Measurements from ENCODE around the gene PIP5KL1.
A peak's percentile ranks its signal among the peaks of the same experiment; 100 is the strongest.

The PIP5KL1 gene

DNA sequence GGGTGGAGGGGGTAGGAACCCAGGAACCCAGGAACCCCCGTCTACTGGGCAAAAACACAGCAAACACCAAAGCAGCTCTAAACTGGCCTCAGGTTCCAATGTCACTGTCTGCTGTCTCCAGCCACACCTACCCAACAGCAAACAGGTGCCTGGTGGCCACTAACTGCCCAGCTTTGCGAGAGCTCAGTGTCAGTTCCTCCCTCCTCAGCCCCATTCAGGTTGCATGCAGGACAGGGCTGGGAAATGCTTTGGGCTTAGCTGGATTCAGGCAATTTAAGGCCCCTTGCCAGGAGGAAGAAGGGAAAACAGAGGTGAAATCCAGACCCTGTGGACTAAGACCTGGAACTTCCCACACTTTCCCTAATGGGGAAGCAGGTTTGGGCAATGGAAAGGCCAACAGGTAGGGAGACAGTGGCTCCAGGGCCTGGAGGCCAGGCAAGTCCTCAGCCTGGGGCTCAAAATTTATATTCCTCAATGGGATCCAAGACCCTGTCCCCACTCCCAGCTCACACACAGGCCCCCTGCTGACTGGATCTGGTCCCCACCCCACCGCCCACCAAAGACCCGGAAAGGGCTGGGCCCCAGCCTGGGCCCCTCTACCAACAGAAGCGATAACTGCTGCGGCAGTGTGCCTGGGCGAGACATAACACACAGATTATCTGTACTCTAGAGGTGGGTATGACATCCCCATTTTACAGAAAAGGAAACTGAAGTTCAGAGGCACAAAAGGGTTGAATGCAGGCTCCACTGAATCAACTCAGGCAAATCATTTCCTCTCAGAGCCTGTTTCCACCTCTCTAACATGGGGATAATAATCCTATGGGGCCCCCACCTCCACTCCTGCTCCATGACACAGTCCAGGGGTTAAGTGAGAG is 46.7 kb upstream of the PIP5KL1 start:
- Histone ChIP-seq H3K4me3 (replicated peaks; ENCODE audit: low read depth, low read length) (peak overlapping the region; percentile 83), H3K27me3 (replicated peaks; ENCODE audit: control insufficient read depth, insufficient read depth, low read length) (no peaks in the 10 kb centered on the region), H3K36me3 (ENCODE audit: control insufficient read depth, insufficient read depth, low read length) (peaks cover 3% of the 10 kb centered on the region)
- TF ChIP-seq, protein P1, sequence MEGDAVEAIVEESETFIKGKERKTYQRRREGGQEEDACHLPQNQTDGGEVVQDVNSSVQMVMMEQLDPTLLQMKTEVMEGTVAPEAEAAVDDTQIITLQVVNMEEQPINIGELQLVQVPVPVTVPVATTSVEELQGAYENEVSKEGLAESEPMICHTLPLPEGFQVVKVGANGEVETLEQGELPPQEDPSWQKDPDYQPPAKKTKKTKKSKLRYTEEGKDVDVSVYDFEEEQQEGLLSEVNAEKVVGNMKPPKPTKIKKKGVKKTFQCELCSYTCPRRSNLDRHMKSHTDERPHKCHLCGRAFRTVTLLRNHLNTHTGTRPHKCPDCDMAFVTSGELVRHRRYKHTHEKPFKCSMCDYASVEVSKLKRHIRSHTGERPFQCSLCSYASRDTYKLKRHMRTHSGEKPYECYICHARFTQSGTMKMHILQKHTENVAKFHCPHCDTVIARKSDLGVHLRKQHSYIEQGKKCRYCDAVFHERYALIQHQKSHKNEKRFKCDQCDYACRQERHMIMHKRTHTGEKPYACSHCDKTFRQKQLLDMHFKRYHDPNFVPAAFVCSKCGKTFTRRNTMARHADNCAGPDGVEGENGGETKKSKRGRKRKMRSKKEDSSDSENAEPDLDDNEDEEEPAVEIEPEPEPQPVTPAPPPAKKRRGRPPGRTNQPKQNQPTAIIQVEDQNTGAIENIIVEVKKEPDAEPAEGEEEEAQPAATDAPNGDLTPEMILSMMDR (IDR thresholded peaks at IDR 0.05; ENCODE audit: insufficient read depth, low read length, poor library complexity, severe bottlenecking): peak; percentile 8
- no peak for DNase-seq (ENCODE audit: extremely low read depth, insufficient read length)

DNA sequence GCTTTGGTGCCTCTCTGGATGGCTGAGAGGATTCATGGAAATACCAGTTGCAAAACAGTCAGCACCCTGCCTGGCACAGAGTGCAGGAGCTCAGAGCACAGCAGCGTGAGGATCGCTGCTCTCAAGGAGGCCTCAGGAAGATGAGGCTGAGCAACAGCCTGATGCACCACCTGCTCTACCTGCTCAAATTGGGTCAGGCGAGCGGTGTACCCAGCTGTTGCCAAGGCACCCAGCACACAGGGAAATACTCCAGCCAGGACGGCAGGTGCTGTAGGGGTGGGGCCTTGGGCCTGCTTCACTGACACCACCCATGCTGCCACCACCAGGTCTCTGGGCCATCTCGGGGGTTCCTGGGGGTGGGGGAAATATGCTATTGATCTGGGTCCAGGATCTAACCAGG is 45.9 kb upstream of the PIP5KL1 start:
- no peak for DNase-seq (ENCODE audit: extremely low read depth, insufficient read length)
- Histone ChIP-seq H3K27me3 (replicated peaks; ENCODE audit: control insufficient read depth, insufficient read depth, low read length) (no peaks in the 10 kb centered on the region), H3K4me3 (replicated peaks; ENCODE audit: low read depth, low read length) (no peak overlapping the region; the same call in 1 of the 2 replicates), H3K36me3 (ENCODE audit: control insufficient read depth, insufficient read depth, low read length) (peaks cover 3% of the 10 kb centered on the region)
- TF ChIP-seq, protein P1 (IDR thresholded peaks at IDR 0.05; ENCODE audit: insufficient read depth, low read length, poor library complexity, severe bottlenecking): no peak

GRCh38 chr9:127975376-127976315 is 45.1 kb upstream of the PIP5KL1 start:
- H3K4me3 ChIP-seq (replicated peaks; ENCODE audit: low read depth, low read length): no peak overlapping the region

DNA sequence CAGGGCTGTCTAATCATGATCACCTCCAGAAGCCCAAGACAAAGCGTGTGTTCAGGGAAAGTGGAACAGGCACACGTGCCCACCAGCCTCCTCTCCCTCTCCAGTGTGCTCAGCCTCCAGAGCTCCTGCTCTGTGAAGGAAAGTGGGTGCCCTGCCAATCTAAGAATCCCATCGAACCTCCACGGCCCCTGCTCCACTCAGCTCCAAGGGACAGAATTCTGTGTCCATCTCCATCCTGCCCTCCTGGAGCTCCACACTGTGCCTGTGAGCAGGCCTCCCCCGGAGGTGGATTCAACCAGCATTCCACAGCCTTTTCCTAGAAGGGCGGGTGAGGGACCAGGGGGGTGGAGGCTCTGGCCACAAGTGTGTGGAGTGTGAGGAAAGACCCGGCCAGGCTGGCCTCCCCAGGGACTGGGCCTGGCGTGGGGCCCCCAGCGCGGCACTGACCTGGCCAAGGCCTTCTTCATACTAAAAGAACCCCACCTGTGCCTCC is 44.2 kb upstream of the PIP5KL1 start:
- no peaks in the 10 kb centered on the region for H3K27me3 ChIP-seq (replicated peaks; ENCODE audit: control insufficient read depth, insufficient read depth, low read length)
- H3K36me3 ChIP-seq (ENCODE audit: control insufficient read depth, insufficient read depth, low read length): peaks cover 3% of the 10 kb centered on the region
- TF ChIP-seq, protein P1 (IDR thresholded peaks at IDR 0.05; ENCODE audit: insufficient read depth, low read length, poor library complexity, severe bottlenecking): no peak
- DNase-seq (ENCODE audit: extremely low read depth, insufficient read length): no peak
- H3K4me3 ChIP-seq (replicated peaks; ENCODE audit: low read depth, low read length): no peak overlapping the region

More at GRCh38 chr9:127975376-127976315, 45.1 kb upstream of the PIP5KL1 start:
- no peak for DNase-seq (ENCODE audit: extremely low read depth, insufficient read length)
- TF ChIP-seq, protein P1 (IDR thresholded peaks at IDR 0.05; ENCODE audit: insufficient read depth, low read length, poor library complexity, severe bottlenecking): no peak
- H3K36me3 ChIP-seq (ENCODE audit: control insufficient read depth, insufficient read depth, low read length): peaks cover 3% of the 10 kb centered on the region
- H3K27me3 ChIP-seq (replicated peaks; ENCODE audit: control insufficient read depth, insufficient read depth, low read length): no peaks in the 10 kb centered on the region

- Histone ChIP-seq H3K4me3 (replicated peaks; ENCODE audit: low read depth, low read length) (no peak overlapping the region), H3K27me3 (replicated peaks; ENCODE audit: control insufficient read depth, insufficient read depth, low read length) (no peaks in the 10 kb centered on the region), H3K36me3 (ENCODE audit: control insufficient read depth, insufficient read depth, low read length) (peaks cover 3% of the 10 kb centered on the region)
- TF ChIP-seq, protein P1 (IDR thresholded peaks at IDR 0.05; ENCODE audit: insufficient read depth, low read length, poor library complexity, severe bottlenecking): no peak
- no peak for DNase-seq (ENCODE audit: extremely low read depth, insufficient read length)
Observed at GRCh38 chr9:127974001-127974768, 43.6 kb upstream of the PIP5KL1 start.

Data from GM06990 (cell line).